Fibroblast of villous mesenchyme (primary cell): Measurements from ENCODE around the gene SPINK5. TPM values are rescaled to one million over a fixed set of nuclear protein-coding genes. Genes with fewer than 3 reads are reported as not detected.

Source experiments
- DNase-seq: peaks from one replicate; pipeline ENCODE4 v3.0.0-alpha.2; 2010; ENCODE audit warnings: low read depth
- H3K4me3 ChIP-seq: 2 replicates; pipeline ENCODE4 v1.5.1; 2011; ENCODE audit warnings: low read depth, mild to moderate bottlenecking, low read length
- total RNA-seq: library from RNA; depleted of rRNA; stranded (reverse); fragments of >200 nt; gene quantifications from 2 replicates; pipeline ENCODE4 v1.2.3, GENCODE V29; 2012
- TF ChIP-seq, protein P1 (sequence below): IDR thresholded peaks from 2 replicates; pipeline ENCODE4 v1.5.1; 2012; ENCODE audit warnings: low read depth, mild to moderate bottlenecking, low read length; ENCODE audit not compliant: insufficient read depth

The SPINK5 gene
- total RNA-seq, 1 donor: not detected

DNA sequence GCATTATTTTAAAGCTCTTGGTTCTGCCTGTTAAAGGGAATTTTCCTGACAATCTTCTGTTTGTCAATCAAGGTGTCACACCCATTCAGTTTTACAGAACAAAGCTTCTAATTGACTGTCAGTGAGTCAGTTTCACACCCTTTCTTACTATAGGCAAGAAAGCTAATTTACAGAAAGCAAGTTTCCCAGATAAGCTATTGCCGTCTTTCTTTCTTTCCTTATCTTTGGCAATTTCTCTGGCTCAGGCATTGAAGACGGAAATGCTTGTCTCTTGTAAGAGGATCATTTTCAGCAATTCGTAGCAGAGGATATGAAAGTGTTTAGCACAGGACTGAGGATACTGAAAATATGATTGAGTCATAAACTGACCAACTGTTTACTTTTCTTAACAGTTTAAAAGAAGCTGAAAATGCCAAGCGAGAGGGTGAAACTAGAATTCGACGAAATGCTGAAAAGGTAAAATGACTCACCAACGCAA lies 27.0 kb downstream of the SPINK5 start:
- no peak overlapping the region for H3K4me3 ChIP-seq
- no peak for DNase-seq
- TF ChIP-seq, protein P1, sequence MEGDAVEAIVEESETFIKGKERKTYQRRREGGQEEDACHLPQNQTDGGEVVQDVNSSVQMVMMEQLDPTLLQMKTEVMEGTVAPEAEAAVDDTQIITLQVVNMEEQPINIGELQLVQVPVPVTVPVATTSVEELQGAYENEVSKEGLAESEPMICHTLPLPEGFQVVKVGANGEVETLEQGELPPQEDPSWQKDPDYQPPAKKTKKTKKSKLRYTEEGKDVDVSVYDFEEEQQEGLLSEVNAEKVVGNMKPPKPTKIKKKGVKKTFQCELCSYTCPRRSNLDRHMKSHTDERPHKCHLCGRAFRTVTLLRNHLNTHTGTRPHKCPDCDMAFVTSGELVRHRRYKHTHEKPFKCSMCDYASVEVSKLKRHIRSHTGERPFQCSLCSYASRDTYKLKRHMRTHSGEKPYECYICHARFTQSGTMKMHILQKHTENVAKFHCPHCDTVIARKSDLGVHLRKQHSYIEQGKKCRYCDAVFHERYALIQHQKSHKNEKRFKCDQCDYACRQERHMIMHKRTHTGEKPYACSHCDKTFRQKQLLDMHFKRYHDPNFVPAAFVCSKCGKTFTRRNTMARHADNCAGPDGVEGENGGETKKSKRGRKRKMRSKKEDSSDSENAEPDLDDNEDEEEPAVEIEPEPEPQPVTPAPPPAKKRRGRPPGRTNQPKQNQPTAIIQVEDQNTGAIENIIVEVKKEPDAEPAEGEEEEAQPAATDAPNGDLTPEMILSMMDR: no peak

DNA sequence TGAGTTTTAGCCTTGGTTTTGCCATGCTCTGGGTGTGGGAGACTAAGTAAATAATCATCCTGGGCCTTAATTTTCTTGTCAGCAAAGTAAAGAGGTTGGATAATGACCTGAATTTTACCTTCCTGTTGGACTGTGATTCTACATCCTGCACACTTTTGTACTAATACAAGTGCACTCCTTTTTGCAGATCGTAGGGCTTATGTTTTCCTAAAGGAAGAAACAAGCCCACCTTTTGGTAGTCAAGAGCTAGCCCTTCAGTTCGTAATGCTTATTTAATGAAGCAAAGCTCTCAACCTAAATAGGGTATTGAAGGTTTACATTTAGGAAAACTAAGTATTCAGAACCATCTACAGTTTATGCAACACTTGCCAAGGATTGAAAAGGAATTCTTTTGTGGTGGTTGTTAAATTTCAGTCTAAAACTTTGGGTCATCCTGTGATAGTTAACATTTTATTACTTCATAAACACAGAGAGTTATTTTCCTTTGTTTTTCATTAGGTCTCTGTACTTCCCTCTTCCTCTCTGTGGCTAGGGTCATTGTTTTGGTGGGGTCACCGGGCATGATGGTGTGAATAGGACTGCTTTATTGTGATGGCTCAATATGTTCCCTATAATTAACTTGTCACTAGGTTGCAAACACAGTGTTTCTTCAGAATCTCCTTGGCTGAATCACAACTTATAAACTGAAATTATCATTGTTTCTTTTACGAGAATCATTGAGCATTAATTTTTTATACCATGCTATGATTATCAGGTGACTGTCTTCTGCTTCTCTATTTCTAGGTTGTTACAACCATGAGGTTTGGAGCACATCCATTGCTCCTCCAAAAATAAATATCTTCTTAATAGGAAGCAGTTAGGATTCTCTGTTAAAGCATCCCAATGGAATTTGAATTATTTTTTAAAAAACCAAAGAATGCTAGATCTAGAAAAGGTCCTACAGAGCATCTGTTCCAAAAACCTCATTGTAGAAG lies 28.5 kb downstream of the SPINK5 start:
- no peak overlapping the region for H3K4me3 ChIP-seq
- TF ChIP-seq, protein P1: no peak
- no peak for DNase-seq

DNA sequence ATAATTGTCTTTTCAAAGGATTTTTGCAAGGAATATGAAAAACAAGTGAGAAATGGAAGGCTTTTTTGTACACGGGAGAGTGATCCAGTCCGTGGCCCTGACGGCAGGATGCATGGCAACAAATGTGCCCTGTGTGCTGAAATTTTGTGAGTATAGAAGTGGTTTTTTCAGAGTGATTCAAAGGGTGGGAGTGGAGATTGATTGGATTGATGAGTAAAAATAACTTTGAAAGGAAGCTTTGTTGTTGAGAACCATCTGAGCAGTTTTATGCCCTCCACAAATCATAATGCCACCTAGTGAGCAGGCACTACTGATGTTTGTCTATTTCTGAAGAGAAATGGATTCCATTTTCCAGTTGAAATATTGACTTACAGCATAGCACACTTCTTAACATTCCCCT lies 30.6 kb downstream of the SPINK5 start:
- no peak overlapping the region for H3K4me3 ChIP-seq
- TF ChIP-seq, protein P1: no peak
- no peak for DNase-seq

DNA sequence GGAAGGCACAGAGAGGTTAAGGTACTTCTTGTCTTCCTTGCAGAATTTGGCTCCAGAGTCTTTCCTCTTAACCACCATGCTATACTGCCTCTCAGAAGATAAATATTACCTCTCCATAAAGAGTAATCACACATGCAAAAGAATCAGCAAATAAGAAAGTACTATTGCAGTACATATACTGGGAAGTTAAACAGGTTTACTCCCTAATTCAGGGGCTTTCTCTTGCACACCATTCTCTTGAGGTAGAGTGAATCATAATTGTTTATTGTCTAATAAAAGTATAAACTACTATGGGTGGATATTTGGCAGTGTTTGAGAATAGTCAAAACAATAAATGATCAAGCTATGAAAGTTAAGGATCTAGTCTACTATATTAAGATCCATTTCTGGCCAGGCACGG lies 40.4 kb downstream of the SPINK5 start:
- DNase-seq: no peak
- TF ChIP-seq, protein P1: no peak
- no peak overlapping the region for H3K4me3 ChIP-seq

DNA sequence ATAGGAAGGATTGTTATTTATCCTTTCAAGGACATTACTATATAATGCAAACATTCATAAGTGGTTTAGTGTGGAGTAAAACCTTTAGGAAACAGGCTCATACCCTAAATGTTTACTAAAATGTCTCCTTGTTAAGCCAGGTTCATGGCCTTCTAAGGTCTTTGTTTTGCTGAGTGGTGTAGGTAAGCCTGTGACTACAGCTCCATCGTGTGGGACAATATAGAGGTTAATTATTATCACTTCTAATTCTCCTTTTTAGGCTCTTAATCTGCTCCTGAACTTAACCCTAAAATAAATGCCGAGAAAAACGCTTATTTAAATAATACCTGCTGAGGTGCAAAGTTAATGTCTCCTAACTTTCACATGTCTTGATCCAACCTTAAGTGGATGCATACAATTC lies 43.8 kb downstream of the SPINK5 start:
- H3K4me3 ChIP-seq: no peak overlapping the region
- no peak for DNase-seq
- TF ChIP-seq, protein P1: no peak

DNA sequence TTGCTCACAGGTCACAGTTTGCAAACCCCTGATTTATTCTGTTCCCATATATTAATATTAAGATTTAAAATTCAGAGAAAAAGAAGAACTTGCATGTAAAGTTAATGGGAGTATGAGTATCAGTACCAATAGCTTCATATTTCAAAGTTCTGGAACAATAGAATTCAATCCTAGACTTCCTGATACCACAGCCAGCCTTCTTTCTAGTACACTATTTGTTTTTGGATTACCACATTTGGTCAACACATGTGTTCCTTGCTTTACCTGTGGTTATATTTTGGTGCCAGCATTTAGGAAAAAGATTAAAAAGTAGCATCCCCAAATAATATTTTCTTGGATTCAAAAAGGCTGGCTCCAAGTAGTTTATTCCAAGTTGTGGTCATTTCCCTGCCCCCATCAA lies 49.5 kb downstream of the SPINK5 start:
- no peak overlapping the region for H3K4me3 ChIP-seq
- DNase-seq: no peak
- TF ChIP-seq, protein P1: no peak
